ENCODE measurements around the gene TOMM70.

Gene TOMM70

GRCh38 chr3:100411091-100411982 lies 10.4 kb upstream of the TOMM70 start:
- no peak for DNase-seq

GRCh38 chr3:100407977-100408532 lies 7.2 kb upstream of the TOMM70 start:
- DNase-seq = no peak

GRCh38 chr3:100407164-100407563 lies 6.3 kb upstream of the TOMM70 start:
- no peak for DNase-seq

DNA sequence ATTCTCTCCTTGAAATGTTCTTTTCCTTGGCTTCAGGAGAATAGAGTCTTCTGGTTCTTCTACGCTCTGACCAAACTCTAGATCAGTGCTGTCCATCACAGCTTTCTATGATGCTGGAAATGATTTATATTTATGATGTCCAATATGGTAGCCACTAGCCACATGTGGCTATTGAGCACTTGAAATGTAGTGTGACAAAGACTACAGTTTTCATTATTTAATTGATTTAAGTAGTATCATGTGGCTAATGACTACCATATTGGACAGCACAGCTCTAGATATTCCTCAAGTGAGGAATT lies 3.3 kb upstream of the TOMM70 start:
- no peak for DNase-seq

GRCh38 chr3:100403362-100404249 lies 2.7 kb upstream of the TOMM70 start:
- DNase-seq = peak; percentile 31

DNA sequence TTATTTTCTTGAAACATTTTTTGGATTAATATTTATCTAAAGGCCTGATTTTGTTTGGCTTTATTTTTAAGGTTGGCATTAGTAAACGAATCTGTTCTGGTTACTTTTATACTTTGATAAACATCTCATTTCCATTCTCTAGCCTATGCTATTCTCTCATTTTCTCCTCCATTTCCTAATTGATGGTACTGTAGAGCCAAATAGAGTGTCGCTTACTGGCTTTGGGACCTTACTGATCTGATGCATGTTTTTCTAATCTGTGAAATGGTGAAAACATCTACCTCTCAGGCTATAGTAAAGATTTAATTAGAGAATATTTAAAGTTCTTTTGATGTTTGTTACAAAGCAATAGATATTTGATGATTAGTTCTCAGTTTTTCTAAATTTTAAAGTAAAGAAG lies 2.0 kb upstream of the TOMM70 start:
- no peak for DNase-seq

GRCh38 chr3:100402256-100402655 lies 1.4 kb upstream of the TOMM70 start:
- DNase-seq = peak; percentile 24

DNA sequence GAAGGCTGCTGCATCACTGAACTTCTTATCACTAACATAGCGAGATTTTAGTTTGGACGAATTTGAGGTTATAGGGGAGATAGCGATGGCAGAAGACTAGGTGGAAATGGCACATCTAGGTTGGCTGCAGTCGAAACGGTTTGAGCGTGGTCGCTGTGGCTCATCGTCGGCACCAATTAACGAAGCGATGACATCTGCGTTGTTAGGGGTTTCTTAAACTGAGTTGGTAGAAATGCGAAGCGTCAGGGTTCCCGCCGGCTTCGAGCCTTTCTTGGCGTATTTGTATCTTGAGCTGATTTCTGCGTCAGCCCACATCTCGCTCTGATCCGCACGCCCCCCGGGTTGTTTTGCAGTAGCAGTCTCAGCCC lies 769 bp upstream of the TOMM70 start:
- DNase-seq = peak; percentile 44

- DNase-seq = peak; percentile 6
Measured at GRCh38 chr3:100400419-100400779, 490 bp downstream of the TOMM70 start.

DNA sequence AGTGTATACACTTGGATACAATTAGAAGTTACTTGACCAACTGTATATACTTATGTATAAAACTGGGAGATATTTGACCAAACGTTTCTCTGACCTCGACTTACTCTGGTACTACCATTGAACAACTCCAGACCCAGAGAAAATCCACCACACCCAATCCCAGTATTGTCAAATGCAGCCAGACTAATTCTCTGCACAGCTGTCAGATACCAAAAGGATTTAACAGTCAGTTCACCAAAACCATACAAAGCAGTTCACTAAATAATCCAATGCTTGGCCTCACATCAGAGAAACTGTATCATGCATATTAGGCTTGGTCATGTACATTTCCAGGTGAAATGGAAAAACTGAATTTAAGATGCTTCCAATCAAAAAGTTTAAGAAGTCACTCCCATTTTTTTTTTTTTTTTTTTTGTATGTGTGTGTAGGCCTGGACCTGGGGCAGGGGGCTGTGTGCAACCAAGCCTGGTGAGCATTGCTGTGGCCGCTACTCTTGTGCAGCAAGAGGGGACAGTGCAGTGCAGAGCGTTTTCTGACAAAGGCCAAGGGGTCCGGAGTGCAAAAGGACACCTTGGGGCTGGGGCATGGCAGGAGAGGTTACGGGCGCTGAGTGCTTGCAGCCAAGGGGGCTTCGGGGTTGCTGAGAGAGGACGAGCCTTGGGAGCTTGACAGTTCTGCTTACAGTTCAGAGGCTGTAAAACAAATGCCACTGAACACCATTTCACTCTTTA lies 1.4 kb downstream of the TOMM70 start:
- no peak for DNase-seq

GRCh38 chr3:100396967-100397366 lies 3.9 kb downstream of the TOMM70 start:
- no peak for DNase-seq

DNA sequence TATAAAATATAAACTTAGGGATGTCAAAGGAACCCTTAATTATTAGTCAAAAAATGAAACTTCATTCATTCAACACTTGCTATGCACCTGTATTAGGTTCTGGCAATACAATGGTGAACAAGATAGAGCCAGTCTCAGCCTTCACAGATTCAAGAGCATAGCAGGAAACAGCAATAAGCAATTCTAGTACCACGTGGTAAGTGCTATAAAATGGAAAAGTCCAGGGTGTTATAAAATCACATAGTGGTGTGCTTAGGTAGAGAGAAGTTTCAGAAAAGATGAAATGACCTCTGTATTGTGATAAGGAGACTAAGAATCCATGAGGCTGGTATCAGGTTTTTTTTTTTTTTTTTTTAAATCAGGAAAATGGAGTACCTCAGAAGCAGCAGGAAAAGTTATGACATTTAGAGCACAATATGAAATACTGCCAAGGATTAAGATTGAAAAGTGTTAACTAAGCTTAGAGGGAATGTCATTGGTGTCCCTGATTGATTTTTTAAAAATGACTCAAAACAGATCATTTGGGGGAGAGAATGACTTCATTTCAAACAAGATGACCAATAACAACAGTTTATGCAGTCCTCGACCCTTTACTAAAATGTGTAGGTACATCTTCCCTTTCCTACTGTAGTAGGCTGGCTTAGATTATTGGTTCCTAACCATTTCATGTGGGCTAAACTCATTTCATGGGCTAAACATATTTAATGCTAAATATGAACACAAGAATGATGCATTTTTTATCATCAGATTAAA lies 5.0 kb downstream of the TOMM70 start:
- DNase-seq = no peak

GRCh38 chr3:100389025-100389424 lies 11.9 kb downstream of the TOMM70 start:
- no peak for DNase-seq

DNA sequence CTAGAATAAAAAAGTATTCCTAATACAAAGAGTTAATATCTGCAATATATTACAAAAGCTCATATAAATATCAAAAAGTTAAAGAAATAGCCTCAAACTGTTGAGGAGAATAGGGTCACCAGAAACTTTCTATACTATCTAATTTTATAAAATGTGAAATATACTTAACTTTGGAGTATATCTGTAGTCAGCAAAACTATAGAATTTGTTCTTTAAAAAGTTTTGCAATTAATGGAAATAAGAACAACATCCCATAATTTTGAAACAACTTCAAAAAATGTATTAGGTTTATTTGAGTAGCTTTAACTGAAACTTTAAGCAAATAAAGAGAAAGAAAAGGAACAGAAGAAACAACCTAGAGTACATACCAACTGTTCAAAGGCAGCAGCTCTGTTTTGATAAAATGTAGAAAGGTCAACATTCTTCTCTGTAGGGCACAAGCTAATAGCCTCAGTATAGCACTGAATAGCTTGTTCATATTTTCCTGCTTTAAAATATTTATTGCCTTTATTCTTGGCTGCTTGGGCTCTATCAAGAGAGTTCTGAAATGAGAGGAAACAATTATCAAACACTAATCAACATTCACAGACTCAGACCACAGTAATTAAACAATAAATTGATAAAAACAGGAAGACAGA lies 14.3 kb downstream of the TOMM70 start:
- no peak for DNase-seq

DNA sequence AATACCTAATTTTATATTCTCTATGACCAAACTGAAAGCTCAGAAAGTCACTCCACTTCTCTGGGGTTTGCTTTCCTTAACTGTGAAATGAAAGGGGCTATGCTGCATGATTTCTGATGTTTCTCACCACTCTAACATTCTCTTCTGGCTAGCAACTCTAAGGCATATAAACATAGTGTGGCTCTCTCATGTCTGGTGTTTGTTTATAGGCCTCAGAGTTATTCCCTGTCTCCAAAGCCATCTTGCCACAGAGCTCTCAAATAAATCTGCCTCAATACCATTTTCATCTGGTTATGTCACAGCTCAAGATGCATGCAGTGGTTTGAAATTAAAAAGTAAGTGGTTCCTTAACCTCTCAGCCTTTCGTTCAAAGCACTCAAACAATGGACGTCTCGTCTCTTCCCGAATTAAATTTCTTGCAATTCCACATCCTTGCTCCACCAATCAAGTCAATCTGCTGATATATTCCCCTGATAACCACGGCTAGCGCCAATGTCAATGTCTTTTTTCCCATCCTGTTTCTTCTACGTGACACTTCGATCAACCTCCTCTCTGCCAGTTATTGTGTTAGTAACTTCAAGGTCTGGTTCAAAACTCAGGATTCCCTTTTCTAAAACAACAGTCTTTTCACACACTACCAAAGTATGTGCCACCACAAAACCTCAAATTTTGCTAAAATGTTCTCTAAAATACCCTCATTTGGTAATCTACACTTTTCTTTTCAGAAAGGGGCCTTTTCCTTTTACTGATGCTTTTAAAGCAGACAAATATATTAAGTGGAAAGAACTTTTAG lies 16.0 kb downstream of the TOMM70 start:
- DNase-seq = no peak

DNA sequence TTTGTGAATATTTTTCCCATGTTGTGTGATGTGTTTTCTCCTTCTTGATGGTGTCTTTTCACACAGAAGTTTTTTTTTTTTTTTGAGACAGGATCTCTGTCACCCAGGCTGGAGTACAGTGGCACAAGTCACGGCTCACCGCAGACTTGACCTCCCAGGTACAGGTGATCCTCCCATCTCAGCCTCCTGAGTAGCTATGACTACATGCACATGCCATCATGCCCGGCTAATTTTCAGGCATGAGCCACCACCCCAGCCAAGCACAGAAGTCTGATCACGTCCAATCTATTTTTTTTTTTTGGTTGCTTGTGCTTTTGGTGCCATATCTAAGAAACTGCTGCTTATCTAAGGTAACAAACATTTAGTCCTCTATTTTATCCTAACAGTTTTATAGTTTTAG lies 24.6 kb downstream of the TOMM70 start:
- no peak for DNase-seq

GRCh38 chr3:100374521-100374920 lies 26.4 kb downstream of the TOMM70 start:
- no peak for DNase-seq

DNA sequence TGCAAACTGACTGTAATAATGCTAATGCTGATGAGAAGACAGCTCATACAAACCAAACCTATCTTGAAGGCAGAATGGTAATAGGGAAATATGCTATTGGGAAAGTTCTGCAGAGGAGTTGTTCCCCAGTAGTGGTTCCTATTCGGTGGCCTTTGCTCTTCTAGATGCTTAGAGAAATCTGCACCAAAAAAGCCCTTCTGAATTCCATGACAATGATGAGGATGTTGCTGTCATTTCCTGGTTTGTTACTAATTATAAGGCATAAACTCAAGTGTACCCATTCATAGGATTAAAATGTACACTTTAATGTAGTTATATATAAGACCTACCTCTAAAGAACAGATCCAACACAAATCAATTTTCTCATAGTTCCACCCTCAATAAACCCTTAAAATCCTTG lies 30.1 kb downstream of the TOMM70 start:
- peak; percentile 12 for DNase-seq

DNA sequence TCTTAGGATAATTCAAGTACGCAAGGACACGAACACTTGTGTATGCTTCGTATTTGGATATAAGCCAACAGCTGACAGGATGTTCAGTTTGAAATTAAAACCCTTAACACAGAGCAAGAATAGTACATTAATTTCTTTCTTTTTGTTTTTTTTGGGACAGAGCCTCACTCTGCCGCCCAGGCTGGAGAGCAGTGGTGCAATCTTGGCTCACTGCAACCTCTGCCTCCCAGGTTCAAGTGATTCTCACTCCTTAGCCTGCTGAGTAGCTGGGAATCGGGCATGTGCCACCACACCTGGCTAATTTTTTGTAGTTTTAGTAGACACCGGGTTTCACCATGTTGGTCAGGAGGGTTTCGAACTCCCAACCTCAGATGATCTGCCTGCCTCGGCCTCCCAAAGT lies 32.4 kb downstream of the TOMM70 start:
- no peak for DNase-seq

- DNase-seq = no peak
Measured at GRCh38 chr3:100366424-100366823, 34.5 kb downstream of the TOMM70 start.

GRCh38 chr3:100364421-100364820 lies 36.5 kb downstream of the TOMM70 start:
- no peak for DNase-seq
